ENCODE data around the gene ZNF185.

The ZNF185 gene

GRCh38 chrX:152896450-152896849 lies 1.4 kb upstream of the ZNF185 start:
- Histone ChIP-seq H3K4me1 (ENCODE audit: control insufficient read depth, insufficient read depth, low read length) (no peaks in the 10 kb centered on the region), H3K9me3 (ENCODE audit: control insufficient read depth, insufficient read depth, low read depth, low read length) (no peaks in the 10 kb centered on the region), H3K27ac (ENCODE audit: extremely low read depth, low read depth, low read length) (no peak overlapping the region), H3K4me3 (ENCODE audit: low read depth, low read length) (no peak overlapping the region), H3K36me3 (ENCODE audit: control insufficient read depth in 2 of 2, insufficient read depth in 1 of 2, low read length in 2 of 2) (no peaks in the 10 kb centered on the region)
- POLR2A ChIA-PET: no interaction called here
- no peak for TF ChIP-seq ZNF600 (tag by site-specific recombination; IDR thresholded peaks at IDR 0.05)
- no peak for TF ChIP-seq ZNF302 (tag by site-specific recombination; IDR thresholded peaks at IDR 0.05; ENCODE audit: low read depth)
- no peak for TF ChIP-seq ZIC2 (tag by site-specific recombination; IDR thresholded peaks at IDR 0.05)
- no peak for TF ChIP-seq SALL2 (tag by site-specific recombination; IDR thresholded peaks at IDR 0.05; ENCODE audit: borderline replicate concordance)
- TF ChIP-seq ZNF654 (tag by site-specific recombination; IDR thresholded peaks at IDR 0.05; ENCODE audit: low read depth): no peak
- no peak for TF ChIP-seq ZNF266 (tag by site-specific recombination; IDR thresholded peaks at IDR 0.05; ENCODE audit: low read depth)
- no peak for TF ChIP-seq ZNF10 (tag by site-specific recombination; IDR thresholded peaks at IDR 0.05)
- no peak for TF ChIP-seq ZNF555 (tag by site-specific recombination; conservative IDR thresholded peaks at IDR 0.05)
- no peak for TF ChIP-seq ZNF174 (tag by site-specific recombination; IDR thresholded peaks at IDR 0.05)
- TF ChIP-seq ZNF214 (tag by site-specific recombination; IDR thresholded peaks at IDR 0.05; ENCODE audit: borderline replicate concordance): no peak
- no peak for TF ChIP-seq HOXC10 (CRISPR knock-in tag; IDR thresholded peaks at IDR 0.05)
- no peak for TF ChIP-seq ZNF670 (tag by site-specific recombination; IDR thresholded peaks at IDR 0.05; ENCODE audit: low read depth)
- no peak for TF ChIP-seq ZBTB1 (tag by site-specific recombination; IDR thresholded peaks at IDR 0.05)
- CTCF ChIA-PET: interaction anchor here (0.6 to 1.2 kb wide), 2 partner anchors 10 to 767 kb away, joined by 3 read pairs; no protein-coding TSS in a partner anchor

DNA sequence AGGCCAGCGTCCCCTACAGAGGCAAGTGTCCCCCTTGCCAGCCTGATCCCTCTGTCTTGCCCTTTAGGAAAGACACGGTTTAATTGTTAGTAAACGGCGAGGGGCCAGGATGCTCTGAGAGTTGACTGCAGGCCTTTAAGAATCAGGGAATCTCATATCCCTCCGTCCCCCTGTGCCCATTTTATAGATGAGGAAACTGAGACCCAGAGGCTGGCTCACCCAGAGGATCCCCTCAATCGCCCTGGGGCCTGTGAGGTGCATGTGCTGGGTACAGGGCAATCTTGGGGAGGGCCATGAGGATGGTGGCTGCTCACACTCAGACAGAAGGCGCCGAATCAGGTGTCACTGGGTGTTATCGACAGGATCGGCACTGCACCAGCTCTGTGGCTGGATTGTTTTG lies 575 bp downstream of the ZNF185 start:
- no peak overlapping the region for H3K27ac ChIP-seq (ENCODE audit: extremely low read depth, low read depth, low read length)
- CTCF ChIA-PET: interaction anchor here (1.5 kb wide), 1 partner anchor 17 kb away, joined by 6 read pairs; no protein-coding TSS in a partner anchor
- POLR2A ChIA-PET: interaction anchor here (0.8 kb wide), 1 partner anchor 25 kb away, joined by 3 read pairs; no protein-coding TSS in a partner anchor

DNA sequence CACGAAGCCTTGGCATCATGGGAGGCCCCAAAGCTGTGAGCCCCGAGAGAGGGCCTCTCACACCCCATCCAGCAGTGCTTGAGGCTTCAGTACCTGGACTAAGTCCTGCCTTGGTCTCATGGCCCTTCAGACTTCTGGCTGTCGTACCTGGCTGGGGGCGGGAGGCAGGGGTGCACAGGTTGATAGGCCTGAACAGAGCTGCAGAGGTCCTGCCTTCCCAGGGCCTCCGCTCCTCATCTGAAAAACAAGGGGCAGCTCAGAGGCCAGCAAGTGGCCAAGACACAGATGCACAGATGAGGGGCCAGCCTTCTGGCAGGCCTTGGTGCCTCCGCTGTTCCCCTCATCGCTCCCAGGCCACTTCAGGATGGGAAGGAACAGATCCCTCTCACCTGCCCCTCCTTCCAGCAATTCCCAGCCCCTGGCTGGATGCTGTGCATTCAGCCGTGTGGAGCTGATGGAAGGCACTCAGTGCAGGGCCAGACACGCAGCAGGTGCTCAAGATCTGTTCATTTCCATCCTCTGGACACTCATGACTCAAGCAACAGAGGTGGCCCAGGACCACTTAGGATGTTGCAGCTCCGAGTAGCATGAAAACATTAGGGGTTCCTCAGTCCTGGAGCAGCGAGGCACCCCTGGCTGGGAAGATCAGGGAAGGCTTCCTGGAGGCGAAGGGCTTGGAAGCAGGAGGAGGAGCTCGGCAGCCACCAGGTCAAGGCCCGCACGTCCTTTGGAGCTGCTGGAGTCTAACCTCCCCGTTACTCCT lies 1.4 kb downstream of the ZNF185 start:
- CTCF ChIA-PET: interaction anchor here (1.2 to 1.5 kb wide), 3 partner anchors 13 to 16 kb away, joined by 3 to 6 read pairs (median 5); no protein-coding TSS in a partner anchor
- Histone ChIP-seq H3K36me3 (ENCODE audit: control insufficient read depth in 2 of 2, insufficient read depth in 1 of 2, low read length in 2 of 2) (no peaks in the 10 kb centered on the region), H3K4me3 (ENCODE audit: low read depth, low read length) (no peak overlapping the region), H3K4me1 (ENCODE audit: control insufficient read depth, insufficient read depth, low read length) (no peaks in the 10 kb centered on the region), H3K27ac (ENCODE audit: extremely low read depth, low read depth, low read length) (no peak overlapping the region), H3K9me3 (ENCODE audit: control insufficient read depth, insufficient read depth, low read depth, low read length) (no peaks in the 10 kb centered on the region)
- POLR2A ChIA-PET: interaction anchor here (1.6 kb wide), 1 partner anchor 43 kb away, joined by 3 read pairs; no protein-coding TSS in a partner anchor
- TF ChIP-seq MYNN (tag by site-specific recombination; IDR thresholded peaks at IDR 0.05; ENCODE audit: borderline replicate concordance) (no peak), ZNF701 (tag by site-specific recombination; IDR thresholded peaks at IDR 0.05) (no peak), ZNF140 (tag by site-specific recombination; IDR thresholded peaks at IDR 0.05) (no peak), ZNF423 (tag by site-specific recombination; IDR thresholded peaks at IDR 0.05) (no peak), KLF10 (tag by site-specific recombination; IDR thresholded peaks at IDR 0.05) (no peak), ZNF350 (tag by site-specific recombination; IDR thresholded peaks at IDR 0.05) (no peak), ZNF704 (tag by site-specific recombination; IDR thresholded peaks at IDR 0.05) (no peak), PATZ1 (tag by site-specific recombination; IDR thresholded peaks at IDR 0.05) (no peak), ZNF555 (tag by site-specific recombination; conservative IDR thresholded peaks at IDR 0.05) (no peak), ZNF639 (tag by site-specific recombination; IDR thresholded peaks at IDR 0.05) (no peak), ZSCAN30 (tag by site-specific recombination; IDR thresholded peaks at IDR 0.05) (no peak)

More for the DNA sequence above, 575 bp downstream of the ZNF185 start:
- Histone ChIP-seq H3K4me1 (ENCODE audit: control insufficient read depth, insufficient read depth, low read length) (no peaks in the 10 kb centered on the region), H3K36me3 (ENCODE audit: control insufficient read depth in 2 of 2, insufficient read depth in 1 of 2, low read length in 2 of 2) (no peaks in the 10 kb centered on the region), H3K4me3 (ENCODE audit: low read depth, low read length) (peak overlapping the region; percentile 30; the same call in 1 of the 2 replicates), H3K9me3 (ENCODE audit: control insufficient read depth, insufficient read depth, low read depth, low read length) (no peaks in the 10 kb centered on the region)
- TF ChIP-seq ZBTB8A (tag by site-specific recombination; IDR thresholded peaks at IDR 0.05): no peak
- TF ChIP-seq ZNF341 (tag by site-specific recombination; IDR thresholded peaks at IDR 0.05; ENCODE audit: low read depth): no peak
- no peak for TF ChIP-seq ZNF394 (tag by site-specific recombination; IDR thresholded peaks at IDR 0.05; ENCODE audit: borderline replicate concordance)
- TF ChIP-seq SP3 (tag by site-specific recombination; IDR thresholded peaks at IDR 0.05): no peak
- TF ChIP-seq YY1 (tag by site-specific recombination; IDR thresholded peaks at IDR 0.05): no peak
- no peak for TF ChIP-seq ZNF416 (tag by site-specific recombination; IDR thresholded peaks at IDR 0.05)
- no peak for TF ChIP-seq ZNF792 (tag by site-specific recombination; IDR thresholded peaks at IDR 0.05)
- TF ChIP-seq ZNF112 (tag by site-specific recombination; IDR thresholded peaks at IDR 0.05): no peak
- TF ChIP-seq ZFP37 (tag by site-specific recombination; IDR thresholded peaks at IDR 0.05): no peak
